SK-N-SH treated with all-trans-retinoic acid at 6 μM for 48 hours (cell line): ENCODE results near the gene GRIK1.

Source experiments
- ATAC-seq: fragments of 200-7000 bp; cut with Tn5 transposase; 3 replicates; pipeline ENCODE4 v1.9.1; 2020; ENCODE audit warnings: mild to moderate bottlenecking, moderate library complexity
- ARNTL ChIP-seq: fragments of 450-650 bp; formaldehyde crosslinking; IDR thresholded peaks from 2 replicates; pipeline ENCODE4 v1.5.0; 2020; ENCODE audit warnings: low read depth, mild to moderate bottlenecking, moderate library complexity, borderline replicate concordance
- CREB5 ChIP-seq: fragments of 250-450 bp; sonication (Bioruptor Pico); IDR thresholded peaks from 2 replicates; pipeline ENCODE4 v1.5.1; 2020; ENCODE audit warnings: low read depth, mild to moderate bottlenecking, moderate library complexity
- CSRNP3 ChIP-seq: fragments of 250-450 bp; sonication (Bioruptor Pico); IDR thresholded peaks from 2 replicates; pipeline ENCODE4 v1.5.1; 2021; ENCODE audit warnings: mild to moderate bottlenecking, moderate library complexity
- ESRRG ChIP-seq: fragments of 250-450 bp; sonication (Bioruptor Pico); IDR thresholded peaks from 2 replicates; pipeline ENCODE4 v1.6.1; 2021; ENCODE audit warnings: mild to moderate bottlenecking
- GLIS3 ChIP-seq: fragments of 250-450 bp; sonication (Bioruptor Pico); IDR thresholded peaks from 2 replicates; pipeline ENCODE4 v1.5.0; 2020; ENCODE audit warnings: mild to moderate bottlenecking, moderate library complexity
- ISL1 ChIP-seq: fragments of 250-450 bp; sonication (Bioruptor Pico); IDR thresholded peaks from 2 replicates; pipeline ENCODE4 v2.1.2; 2022; ENCODE audit warnings: mild to moderate bottlenecking, moderate library complexity
- OSR1 ChIP-seq: fragments of 250-450 bp; sonication (Bioruptor Pico); IDR thresholded peaks from 2 replicates; pipeline ENCODE4 v1.8.0; 2022; ENCODE audit warnings: moderate library complexity, mild to moderate bottlenecking, inconsistent platforms
- PATZ1 ChIP-seq: fragments of 250-450 bp; sonication (Bioruptor Pico); IDR thresholded peaks from 2 replicates; pipeline ENCODE4 v1.8.0; 2020; ENCODE audit warnings: mild to moderate bottlenecking, moderate library complexity, borderline replicate concordance
- PPARA ChIP-seq: fragments of 250-450 bp; sonication (Bioruptor Pico); IDR thresholded peaks from 2 replicates; pipeline ENCODE4 v1.5.0; 2020; ENCODE audit warnings: mild to moderate bottlenecking, borderline replicate concordance
- RARB ChIP-seq: fragments of 250-450 bp; sonication (Bioruptor Pico); IDR thresholded peaks from 2 replicates; pipeline ENCODE4 v1.8.0; 2021; ENCODE audit warnings: mild to moderate bottlenecking, moderate library complexity
- SNAI2 ChIP-seq: fragments of 250-450 bp; sonication (Bioruptor Pico); IDR thresholded peaks from 2 replicates; pipeline ENCODE4 v1.5.0; 2020; ENCODE audit warnings: mild to moderate bottlenecking, moderate library complexity
- TOX ChIP-seq: fragments of 250-450 bp; sonication (Bioruptor Pico); IDR thresholded peaks from 2 replicates; pipeline ENCODE4 v1.8.0; 2021; ENCODE audit warnings: mild to moderate bottlenecking, moderate library complexity, borderline replicate concordance
- TSHZ2 ChIP-seq: fragments of 250-450 bp; sonication (Bioruptor Pico); IDR thresholded peaks from 2 replicates; pipeline ENCODE4 v1.5.0; 2020; ENCODE audit warnings: mild to moderate bottlenecking, moderate library complexity
- ZC3H10 ChIP-seq: fragments of 250-450 bp; sonication (Bioruptor Pico); IDR thresholded peaks from 2 replicates; pipeline ENCODE4 v1.5.1; 2021; ENCODE audit warnings: mild to moderate bottlenecking, moderate library complexity
- ZFP3 ChIP-seq: fragments of 250-450 bp; sonication (Bioruptor Pico); IDR thresholded peaks from 2 replicates; pipeline ENCODE4 v1.5.0; 2020; ENCODE audit warnings: mild to moderate bottlenecking, moderate library complexity
- ZFP30 ChIP-seq: fragments of 450-650 bp; formaldehyde crosslinking; IDR thresholded peaks from 2 replicates; pipeline ENCODE4 v1.5.0; 2022; ENCODE audit warnings: mild to moderate bottlenecking, moderate library complexity
- ZNF70 ChIP-seq: fragments of 450-650 bp; formaldehyde crosslinking; IDR thresholded peaks from 2 replicates; pipeline ENCODE4 v1.5.0; 2020; ENCODE audit warnings: mild to moderate bottlenecking, moderate library complexity
- TF ChIP-seq, protein P1 (sequence below): fragments of 250-450 bp; sonication (Bioruptor Pico); IDR thresholded peaks from 2 replicates; pipeline ENCODE4 v1.8.0; 2021; ENCODE audit warnings: low read depth, mild to moderate bottlenecking, moderate library complexity, borderline replicate concordance

The GRIK1 gene

GRCh38 chr21:29979043-29979442 lies 39.2 kb upstream of the GRIK1 start:
- TF ChIP-seq GLIS3 (CRISPR knock-in tag) = no peak
- no peak for TF ChIP-seq ZC3H10
- TF ChIP-seq RARB (CRISPR knock-in tag) = no peak
- TF ChIP-seq ZFP3 = no peak
- no peak for TF ChIP-seq TOX (CRISPR knock-in tag)
- no peak for TF ChIP-seq ZFP30 (CRISPR knock-in tag)
- TF ChIP-seq ESRRG (CRISPR knock-in tag) = no peak
- TF ChIP-seq CREB5 (CRISPR knock-in tag) = no peak
- ATAC-seq = no peak

DNA sequence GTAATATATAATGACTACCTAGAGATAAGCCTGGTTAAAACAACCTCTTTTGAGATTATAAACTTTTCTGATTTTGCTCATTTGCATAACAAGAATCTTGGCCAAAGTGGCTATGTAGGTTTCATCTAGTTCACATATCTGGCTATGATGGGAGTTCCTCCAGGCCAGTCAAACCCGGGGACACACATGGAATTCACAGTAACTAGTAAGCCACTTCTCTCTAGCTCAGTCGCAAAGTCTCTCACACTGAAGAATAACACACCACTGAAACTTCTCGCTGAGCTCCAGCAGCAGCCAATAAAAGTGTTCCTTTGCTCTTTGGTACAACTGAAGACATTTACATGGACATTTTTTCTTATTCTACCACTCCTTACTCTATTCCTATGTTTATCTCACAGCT lies 36.0 kb upstream of the GRIK1 start:
- ATAC-seq = no peak

GRCh38 chr21:29973258-29973657 lies 33.5 kb upstream of the GRIK1 start:
- no peak for ATAC-seq

More for the DNA sequence above, 36.0 kb upstream of the GRIK1 start:
- TF ChIP-seq TOX (CRISPR knock-in tag) (no peak), ARNTL (CRISPR knock-in tag) (no peak), ZFP3 (no peak), PATZ1 (CRISPR knock-in tag) (no peak), SNAI2 (CRISPR knock-in tag) (no peak), CSRNP3 (CRISPR knock-in tag) (no peak)
- TF ChIP-seq, protein P1, sequence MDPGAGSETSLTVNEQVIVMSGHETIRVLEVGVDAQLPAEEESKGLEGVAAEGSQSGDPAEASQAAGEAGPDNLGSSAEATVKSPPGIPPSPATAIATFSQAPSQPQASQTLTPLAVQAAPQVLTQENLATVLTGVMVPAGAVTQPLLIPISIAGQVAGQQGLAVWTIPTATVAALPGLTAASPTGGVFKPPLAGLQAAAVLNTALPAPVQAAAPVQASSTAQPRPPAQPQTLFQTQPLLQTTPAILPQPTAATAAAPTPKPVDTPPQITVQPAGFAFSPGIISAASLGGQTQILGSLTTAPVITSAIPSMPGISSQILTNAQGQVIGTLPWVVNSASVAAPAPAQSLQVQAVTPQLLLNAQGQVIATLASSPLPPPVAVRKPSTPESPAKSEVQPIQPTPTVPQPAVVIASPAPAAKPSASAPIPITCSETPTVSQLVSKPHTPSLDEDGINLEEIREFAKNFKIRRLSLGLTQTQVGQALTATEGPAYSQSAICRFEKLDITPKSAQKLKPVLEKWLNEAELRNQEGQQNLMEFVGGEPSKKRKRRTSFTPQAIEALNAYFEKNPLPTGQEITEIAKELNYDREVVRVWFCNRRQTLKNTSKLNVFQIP = no peak

More at GRCh38 chr21:29973258-29973657, 33.5 kb upstream of the GRIK1 start:
- TF ChIP-seq ISL1 (no peak), OSR1 (CRISPR knock-in tag) (no peak), TSHZ2 (no peak), ZNF70 (CRISPR knock-in tag) (no peak), PPARA (CRISPR knock-in tag) (no peak), ARNTL (CRISPR knock-in tag) (no peak), RARB (CRISPR knock-in tag) (no peak), ZC3H10 (no peak), ZFP3 (no peak), PATZ1 (CRISPR knock-in tag) (no peak)
